Medulla oblongata (tissue), 1 donor: Measurements from ENCODE around the gene HMCN1.

Source experiments
- DNase-seq: peaks from one replicate; pipeline ENCODE4 v3.0.0-alpha.2; 2015; ENCODE audit errors: extremely low spot score

Gene HMCN1

GRCh38 chr1:185733818-185734735 lies at the start of gene HMCN1:
Gene HMCN1 (plus strand): TSS chr1:185734391. CDS start chr1:185734780, 389 bp downstream.
- peak; percentile 30 for DNase-seq

GRCh38 chr1:185686821-185687778 lies 47.1 kb upstream of the HMCN1 start:
- DNase-seq = no peak

- DNase-seq = no peak
These were observed 43.7 kb upstream of the HMCN1 start for GRCh38 chr1:185690527-185690926.

GRCh38 chr1:185693654-185694053 lies 40.5 kb upstream of the HMCN1 start:
- no peak for DNase-seq

GRCh38 chr1:185694081-185694480 lies 40.1 kb upstream of the HMCN1 start:
- peak; percentile 67 for DNase-seq

GRCh38 chr1:185695299-185695698 lies 38.9 kb upstream of the HMCN1 start:
- DNase-seq = no peak

- no peak for DNase-seq
These were observed 37.6 kb upstream of the HMCN1 start for GRCh38 chr1:185696422-185697150.

GRCh38 chr1:185699874-185700273 lies 34.3 kb upstream of the HMCN1 start:
- no peak for DNase-seq

GRCh38 chr1:185701650-185702049 lies 32.5 kb upstream of the HMCN1 start:
- DNase-seq = no peak

GRCh38 chr1:185704181-185704580 lies 30.0 kb upstream of the HMCN1 start:
- DNase-seq = no peak

- DNase-seq = no peak
These were observed 18.1 kb upstream of the HMCN1 start for GRCh38 chr1:185716095-185716494.

GRCh38 chr1:185719021-185719420 lies 15.2 kb upstream of the HMCN1 start:
- DNase-seq = no peak

- DNase-seq = peak; percentile 64
These were observed 13.4 kb upstream of the HMCN1 start for GRCh38 chr1:185720633-185721272.

- no peak for DNase-seq
These were observed 12.6 kb upstream of the HMCN1 start for GRCh38 chr1:185721553-185721952.

- DNase-seq = no peak
These were observed 12.1 kb upstream of the HMCN1 start for GRCh38 chr1:185722098-185722497.

- no peak for DNase-seq
These were observed 6.5 kb upstream of the HMCN1 start for GRCh38 chr1:185727726-185728125.

GRCh38 chr1:185731446-185731845 lies 2.7 kb upstream of the HMCN1 start:
- no peak for DNase-seq

- no peak for DNase-seq
These were observed 1.2 kb upstream of the HMCN1 start for GRCh38 chr1:185732951-185733350.

GRCh38 chr1:185734929-185735700 lies 924 bp downstream of the HMCN1 start:
- no peak for DNase-seq

GRCh38 chr1:185735701-185736064 lies 1.5 kb downstream of the HMCN1 start:
- no peak for DNase-seq
